ENCODE measurements around the gene DYNC2H1.

DYNC2H1 gene

GRCh38 chr11:103076361-103076760 is 32.9 kb upstream of the DYNC2H1 start:
- FAIRE-seq (no peak), DNase-seq (ENCODE audit: insufficient read length, low spot score) (no peak)
- no peak for TF ChIP-seq CTCF (IDR thresholded peaks at IDR 0.05; ENCODE audit: insufficient read depth, missing control alignments)

DNA sequence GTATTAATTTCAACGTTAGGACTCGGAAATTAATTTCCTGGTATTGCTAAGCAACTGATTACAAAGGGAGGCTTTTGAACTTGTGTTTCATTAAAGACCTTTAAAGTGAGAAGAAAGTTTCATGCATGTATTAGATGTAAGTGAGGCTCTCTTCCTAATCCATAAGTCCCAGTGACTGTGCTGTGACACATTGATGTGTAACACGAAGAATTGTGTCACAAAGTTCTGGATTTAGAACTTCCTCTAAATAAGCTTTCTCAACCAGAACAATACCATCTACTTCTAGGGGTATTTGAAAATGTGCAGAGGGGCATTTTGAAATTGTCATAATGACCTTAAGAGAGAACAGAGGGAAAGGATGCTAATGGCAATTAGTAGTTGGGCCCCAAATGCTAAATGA is 31.7 kb upstream of the DYNC2H1 start:
- FAIRE-seq (no peak), DNase-seq (ENCODE audit: insufficient read length, low spot score) (no peak)
- no peak for TF ChIP-seq CTCF (IDR thresholded peaks at IDR 0.05; ENCODE audit: insufficient read depth, missing control alignments)

GRCh38 chr11:103078710-103079109 is 30.5 kb upstream of the DYNC2H1 start:
- no peak for TF ChIP-seq CTCF (IDR thresholded peaks at IDR 0.05; ENCODE audit: insufficient read depth, missing control alignments)
- FAIRE-seq (no peak), DNase-seq (ENCODE audit: insufficient read length, low spot score) (no peak)

DNA sequence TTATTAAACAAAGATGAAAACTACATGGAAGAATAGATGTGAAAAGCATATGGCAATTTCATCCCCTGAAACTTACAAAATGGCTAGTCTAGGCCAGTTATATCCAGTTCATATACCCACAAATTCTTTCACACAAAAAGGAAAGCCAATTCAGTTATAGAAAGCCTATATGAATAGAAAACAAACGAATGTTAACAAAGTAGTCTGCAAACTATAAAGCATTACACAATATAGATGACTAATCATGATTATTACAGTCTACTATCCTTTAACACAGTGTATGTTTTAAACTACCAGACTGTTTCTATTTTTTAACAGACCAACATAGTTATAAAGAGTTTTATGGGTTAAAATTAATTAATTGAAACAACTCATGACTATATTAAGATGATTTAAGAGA is 29.4 kb upstream of the DYNC2H1 start:
- FAIRE-seq (no peak), DNase-seq (ENCODE audit: insufficient read length, low spot score) (no peak)
- no peak for TF ChIP-seq CTCF (IDR thresholded peaks at IDR 0.05; ENCODE audit: insufficient read depth, missing control alignments)

- FAIRE-seq (peak; percentile 44), DNase-seq (ENCODE audit: insufficient read length, low spot score) (no peak)
- TF ChIP-seq CTCF (IDR thresholded peaks at IDR 0.05; ENCODE audit: insufficient read depth, missing control alignments), result no peak
Observed at GRCh38 chr11:103085758-103086365, 23.4 kb upstream of the DYNC2H1 start.

GRCh38 chr11:103086461-103086860 is 22.8 kb upstream of the DYNC2H1 start:
- FAIRE-seq, result peak; percentile 67
- no peak for DNase-seq (ENCODE audit: insufficient read length, low spot score)
- no peak for TF ChIP-seq CTCF (IDR thresholded peaks at IDR 0.05; ENCODE audit: insufficient read depth, missing control alignments)

DNA sequence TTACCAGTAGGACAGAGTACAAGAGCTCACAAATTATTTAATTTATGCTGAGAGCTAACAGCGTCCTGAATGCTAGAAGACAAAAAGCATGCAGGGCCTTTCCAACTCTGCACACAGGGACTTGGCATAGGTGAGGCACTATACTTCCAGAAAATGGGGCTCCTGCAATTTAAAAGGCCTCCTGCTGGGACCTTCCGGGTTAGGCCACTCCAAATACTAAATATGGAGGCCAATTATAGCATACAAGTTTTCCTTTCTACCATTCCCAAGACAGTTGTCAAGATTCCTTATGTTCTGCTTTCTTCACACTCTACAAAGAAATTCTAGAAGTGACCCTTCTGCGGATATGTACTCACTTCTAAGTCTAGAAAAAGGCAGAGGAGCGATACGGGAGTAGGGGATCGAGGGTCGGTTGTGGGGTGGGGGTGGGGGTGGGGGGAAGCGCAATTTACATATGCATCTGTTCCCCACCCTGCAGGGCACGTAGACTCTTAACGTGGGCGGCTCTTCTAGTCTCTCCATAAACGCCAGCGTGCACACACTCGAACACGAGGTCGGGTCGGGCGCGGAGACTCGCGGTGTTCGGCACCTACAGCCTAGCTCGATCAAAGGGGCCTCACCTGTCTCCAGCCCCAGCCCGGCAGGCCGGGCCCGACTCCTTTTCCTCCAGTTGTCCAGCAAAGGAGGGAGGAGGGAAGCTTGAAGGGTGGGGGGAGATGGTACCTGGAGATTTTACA is 18.0 kb upstream of the DYNC2H1 start:
- no peak for DNase-seq (ENCODE audit: insufficient read length, low spot score)
- TF ChIP-seq CTCF (IDR thresholded peaks at IDR 0.05; ENCODE audit: insufficient read depth, missing control alignments), result no peak
- no peak for FAIRE-seq
